NK-92 treated with Interleukin-12 subunit alpha and Interleukin-12 subunit beta, amount 100 ng/mL, for 24 hours (cell line): ENCODE data around the gene PRKX.
"Not testable (repeated sequence)": the region's sequence is repeated elsewhere in the genome, so short reads cannot be mapped to it uniquely, and the experiment has no call there.

Experiments used
- DNase-seq: peaks from one replicate; lab custom pipeline; 2025; lab: John Stamatoyannopoulos, UW

The PRKX gene

DNA sequence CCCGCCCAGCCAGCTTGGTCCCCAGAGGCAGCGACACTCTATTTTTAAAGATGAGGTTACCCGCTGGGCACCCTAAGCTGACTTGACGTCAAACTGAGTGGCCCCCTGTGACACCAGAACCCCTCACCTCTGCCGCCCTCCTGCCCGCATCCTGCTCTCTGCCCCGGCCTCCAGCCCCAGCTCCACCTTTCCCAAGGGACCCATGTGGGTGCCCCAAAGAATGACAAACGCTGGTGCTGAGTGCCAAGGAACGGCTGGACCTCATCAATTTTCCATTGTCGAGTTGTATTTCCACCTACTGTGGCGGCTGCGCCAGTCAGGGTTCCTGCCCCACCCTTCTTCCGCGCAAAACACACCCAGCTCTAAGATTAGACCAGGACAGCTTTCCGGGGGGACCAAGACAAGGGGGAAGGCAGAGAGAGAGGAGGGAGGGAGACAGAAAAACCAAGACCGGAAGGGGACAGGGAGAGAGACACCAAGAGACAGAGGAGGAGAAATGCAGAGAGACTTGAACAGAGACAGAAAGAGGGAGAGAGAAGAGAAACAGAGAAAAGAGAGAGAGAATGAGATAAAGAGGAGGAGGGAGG is 2.0 kb downstream of the PRKX start:
- no peak for DNase-seq

GRCh38 chrX:3707673-3708274 is 5.7 kb downstream of the PRKX start:
- DNase-seq = not testable (repeated sequence)

- DNase-seq = no peak
Observed at GRCh38 chrX:3706481-3706880, 7.0 kb downstream of the PRKX start.

DNA sequence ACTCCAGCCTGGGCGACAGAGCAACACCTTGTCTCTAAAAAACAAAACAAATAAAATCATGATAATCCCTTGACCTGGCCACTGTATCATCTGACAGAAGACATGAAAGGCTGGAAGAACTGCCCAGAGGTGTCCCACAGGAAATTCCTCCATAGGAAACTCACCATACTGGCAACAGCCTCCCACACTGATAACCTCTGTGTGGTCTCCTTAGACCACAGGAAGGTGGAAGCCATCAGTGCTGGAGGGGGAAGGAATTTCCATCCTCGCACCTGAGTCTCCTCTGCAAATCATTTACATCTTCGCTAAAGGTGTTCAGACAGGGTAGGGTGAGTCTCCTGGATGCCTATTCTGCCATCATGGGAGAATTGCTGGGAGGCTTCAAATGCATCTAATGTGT is 10.2 kb downstream of the PRKX start:
- not testable (repeated sequence) for DNase-seq

- not testable (repeated sequence) for DNase-seq
Observed at GRCh38 chrX:3702095-3702494, 11.4 kb downstream of the PRKX start.

- DNase-seq = not testable (repeated sequence)
Observed at GRCh38 chrX:3701445-3701928, 12.0 kb downstream of the PRKX start.

DNA sequence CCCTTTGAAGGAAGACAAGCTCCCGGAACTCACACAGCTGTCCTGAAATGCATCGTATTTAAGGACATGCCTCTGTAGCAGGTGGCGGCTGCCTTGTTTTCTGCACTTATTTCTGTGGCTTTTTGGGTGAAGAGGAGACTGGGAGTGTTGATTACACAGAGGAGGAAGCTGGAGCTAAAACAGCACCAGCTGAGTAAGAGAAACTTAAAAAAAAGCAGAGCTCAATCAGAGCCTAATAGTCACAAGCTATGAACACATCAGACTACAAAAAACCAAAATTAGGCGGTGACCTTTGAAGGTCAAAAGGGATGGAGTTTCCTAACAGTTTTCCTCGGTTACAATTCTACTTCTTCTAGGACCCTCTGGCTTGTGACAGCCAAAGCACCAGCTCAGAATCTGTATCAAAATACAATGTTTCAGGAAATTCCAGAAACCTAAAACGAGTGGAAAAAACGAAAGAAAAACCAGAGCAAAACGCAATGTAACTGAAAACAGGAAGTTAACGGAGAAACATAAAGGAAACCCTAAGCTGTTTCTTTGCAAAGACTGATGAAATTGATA is 13.5 kb downstream of the PRKX start:
- DNase-seq = no peak

GRCh38 chrX:3697701-3698279 is 15.7 kb downstream of the PRKX start:
- no peak for DNase-seq

- DNase-seq = no peak
Observed at GRCh38 chrX:3697220-3697684, 16.2 kb downstream of the PRKX start.

- no peak for DNase-seq
Observed at GRCh38 chrX:3695536-3695935, 17.9 kb downstream of the PRKX start.

DNA sequence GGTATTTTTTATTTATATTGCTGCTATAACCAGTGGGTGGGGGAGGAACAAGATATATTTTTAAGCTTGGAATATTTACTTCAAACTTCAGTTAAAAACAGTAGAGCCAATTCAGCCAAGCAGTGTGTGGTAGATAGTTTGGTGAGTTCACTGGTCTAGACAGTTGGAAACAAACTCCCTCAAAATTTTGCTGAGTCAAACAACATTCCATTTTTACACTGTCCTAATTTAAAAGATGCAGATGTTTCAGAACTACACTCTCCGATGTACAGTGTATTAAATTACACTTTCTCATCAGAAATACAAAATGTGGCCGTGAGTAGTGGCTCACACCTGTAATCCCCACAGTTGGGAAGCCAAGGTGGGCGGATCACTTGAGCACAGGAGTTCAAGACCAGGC is 23.3 kb downstream of the PRKX start:
- DNase-seq = no peak

DNA sequence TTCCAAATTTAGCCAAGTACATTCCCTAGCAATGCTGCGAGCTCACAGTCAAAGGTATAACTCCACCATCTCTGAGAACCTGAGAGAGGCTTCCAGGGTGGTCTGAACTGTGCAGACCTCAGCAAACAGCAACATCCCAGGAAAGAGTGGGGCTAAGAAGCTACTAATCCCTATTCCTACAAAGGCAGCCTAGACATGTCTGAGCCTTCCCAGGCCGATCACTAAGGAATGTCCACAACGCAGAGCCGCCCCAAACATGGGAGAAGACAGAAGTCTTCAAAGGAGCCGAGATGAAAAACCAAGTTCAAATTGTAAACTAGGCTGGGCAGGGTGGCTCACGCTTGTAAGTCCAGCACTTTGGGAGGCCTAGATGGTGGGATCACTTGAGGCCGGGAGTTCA is 30.2 kb downstream of the PRKX start:
- not testable (repeated sequence) for DNase-seq

DNA sequence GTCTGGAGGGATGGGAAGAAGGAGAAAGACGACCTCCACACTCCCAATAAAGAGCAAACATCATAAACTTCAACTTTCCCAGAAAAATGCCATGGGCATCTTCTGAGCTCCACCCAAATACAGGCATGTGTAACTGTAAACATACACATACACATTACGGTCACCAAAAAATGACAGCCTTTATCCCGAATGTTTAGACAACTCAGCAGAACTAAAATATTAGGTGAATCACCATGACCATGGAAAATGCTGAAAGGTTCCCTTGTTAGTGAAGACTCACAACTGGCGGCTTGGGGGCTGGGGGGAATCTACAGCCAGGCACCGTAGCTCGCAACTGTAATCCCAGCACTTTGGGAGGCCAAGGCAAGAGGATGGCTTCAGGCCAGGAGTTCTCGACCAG is 33.0 kb downstream of the PRKX start:
- no peak for DNase-seq

GRCh38 chrX:3679669-3680068 is 33.8 kb downstream of the PRKX start:
- DNase-seq = no peak

DNA sequence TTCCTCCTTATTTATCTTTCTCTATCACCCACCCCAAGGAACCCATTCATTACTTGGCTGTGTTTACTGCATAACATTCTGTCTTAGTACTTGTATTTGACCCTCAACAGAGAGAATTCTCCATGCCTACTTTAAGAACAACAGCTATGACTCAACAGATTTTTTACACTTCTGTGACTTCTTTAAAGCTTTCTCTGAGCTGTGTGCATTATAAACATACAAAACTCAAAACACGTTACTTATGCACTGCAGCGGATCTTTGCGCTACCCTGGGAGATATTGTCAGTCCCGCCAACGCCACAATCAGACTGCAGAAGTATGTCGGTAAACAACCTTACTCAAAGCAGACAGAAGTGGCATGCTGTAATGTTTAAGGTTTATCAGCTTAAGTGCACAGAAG is 35.1 kb downstream of the PRKX start:
- no peak for DNase-seq

- DNase-seq = no peak
Observed at GRCh38 chrX:3674881-3675280, 38.6 kb downstream of the PRKX start.

DNA sequence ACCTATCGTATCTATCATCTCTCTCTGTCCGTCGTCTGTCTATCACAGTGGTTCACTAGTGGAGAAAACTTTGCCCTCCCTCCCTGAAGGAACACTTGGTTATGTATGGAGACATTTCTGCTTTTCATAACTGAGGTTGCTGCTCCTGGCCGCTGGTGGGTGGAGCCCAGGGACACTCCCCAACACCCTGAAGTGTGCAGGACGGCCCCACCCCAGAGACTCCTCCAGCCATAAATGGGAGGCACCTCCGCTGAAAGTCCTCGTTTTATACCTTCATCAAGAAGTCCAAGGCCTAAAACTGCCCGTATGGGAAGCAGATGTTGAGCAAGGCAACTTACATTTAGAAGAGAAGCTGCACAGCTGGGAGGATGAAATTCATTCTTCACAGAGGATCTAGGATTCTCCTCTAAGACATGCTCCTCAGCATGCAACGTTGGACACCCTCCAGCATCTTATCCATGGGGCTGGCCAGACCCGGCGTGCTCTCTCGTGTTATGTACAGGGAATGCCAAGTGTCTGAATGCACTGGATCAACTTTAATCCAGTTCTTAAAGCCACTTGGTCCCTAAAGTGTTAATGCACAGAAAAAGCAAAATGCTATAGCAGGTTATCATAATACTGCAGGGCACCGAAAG is 43.5 kb downstream of the PRKX start:
- no peak for DNase-seq

- DNase-seq = no peak
Observed at GRCh38 chrX:3666975-3667374, 46.5 kb downstream of the PRKX start.

- no peak for DNase-seq
Observed at GRCh38 chrX:3664921-3665320, 48.5 kb downstream of the PRKX start.

GRCh38 chrX:3663576-3664250 is 49.7 kb downstream of the PRKX start:
- DNase-seq = not testable (repeated sequence)

DNA sequence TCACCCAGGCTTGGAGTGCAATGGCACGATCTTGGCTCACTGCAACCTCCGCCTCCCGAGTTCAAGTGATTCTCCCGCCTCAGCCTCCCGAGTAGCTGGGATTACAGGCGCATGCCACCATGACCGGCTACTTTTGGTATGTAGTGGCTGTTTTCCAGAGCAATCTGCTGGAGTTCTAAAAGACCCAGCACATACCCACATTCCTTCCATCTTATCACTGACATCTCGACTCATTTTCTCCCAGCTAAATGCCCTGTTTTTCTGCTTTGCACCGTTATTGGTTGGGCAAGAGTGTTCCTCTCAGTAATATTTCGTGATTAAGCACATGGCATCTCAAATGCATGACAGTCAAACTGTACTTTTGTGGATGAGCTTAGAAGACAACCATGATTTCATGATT is 53.7 kb downstream of the PRKX start:
- no peak for DNase-seq

DNA sequence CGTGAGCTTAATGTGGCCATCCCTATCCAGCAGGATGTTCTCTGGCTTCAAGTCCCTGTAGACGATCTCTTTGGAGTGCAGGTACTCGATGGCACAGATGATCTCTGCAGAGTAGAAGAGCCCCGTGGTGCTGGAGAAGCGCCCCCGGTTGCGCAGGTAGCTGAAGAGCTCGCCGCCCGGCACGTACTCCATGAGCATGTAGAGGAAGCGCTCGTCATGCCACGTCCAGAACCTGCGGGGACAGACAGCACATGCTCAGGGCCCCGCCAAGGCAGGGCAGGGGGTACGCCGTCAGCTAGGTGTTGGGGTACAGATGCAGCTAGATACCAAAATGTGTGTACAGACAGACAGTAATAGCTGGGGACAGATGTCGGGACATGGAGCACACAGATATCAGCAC is 58.3 kb downstream of the PRKX start:
- no peak for DNase-seq
